ENCODE results near the gene RFTN1.

GRCh38 chr3:16474920-16475319, 38.6 kb downstream of the RFTN1 start:
- no peak for TF ChIP-seq POLR3A (IDR thresholded peaks at IDR 0.05; ENCODE audit: borderline replicate concordance, extremely low read depth, insufficient read depth, insufficient read length)
- no peak for TF ChIP-seq JUND (IDR thresholded peaks at IDR 0.05; ENCODE audit: borderline replicate concordance, low read depth, low read length)
- no peak for TF ChIP-seq JUND (tag; IDR thresholded peaks at IDR 0.05; ENCODE audit: borderline replicate concordance, low read depth, low read length)
- TF ChIP-seq KLF1 (tag; IDR thresholded peaks at IDR 0.05) = no peak
